22Rv1 (cell line): ENCODE data around the gene MSI2.

Experiments
- H3K27ac ChIP-seq: fragments of 450-650 bp; 2 replicates; pipeline ENCODE4 v1.5.1; 2017
- ZFX ChIP-seq: fragments of 450-650 bp; IDR thresholded peaks from 2 replicates; pipeline ENCODE4 v1.6.1; 2017; ENCODE audit warnings: antibody characterized with exemption, borderline replicate concordance
- TF ChIP-seq, protein P1 (sequence below): fragments of 450-650 bp; IDR thresholded peaks from 2 replicates; pipeline ENCODE4 v1.5.1; 2017; ENCODE audit warnings: mild to moderate bottlenecking

The MSI2 gene

DNA sequence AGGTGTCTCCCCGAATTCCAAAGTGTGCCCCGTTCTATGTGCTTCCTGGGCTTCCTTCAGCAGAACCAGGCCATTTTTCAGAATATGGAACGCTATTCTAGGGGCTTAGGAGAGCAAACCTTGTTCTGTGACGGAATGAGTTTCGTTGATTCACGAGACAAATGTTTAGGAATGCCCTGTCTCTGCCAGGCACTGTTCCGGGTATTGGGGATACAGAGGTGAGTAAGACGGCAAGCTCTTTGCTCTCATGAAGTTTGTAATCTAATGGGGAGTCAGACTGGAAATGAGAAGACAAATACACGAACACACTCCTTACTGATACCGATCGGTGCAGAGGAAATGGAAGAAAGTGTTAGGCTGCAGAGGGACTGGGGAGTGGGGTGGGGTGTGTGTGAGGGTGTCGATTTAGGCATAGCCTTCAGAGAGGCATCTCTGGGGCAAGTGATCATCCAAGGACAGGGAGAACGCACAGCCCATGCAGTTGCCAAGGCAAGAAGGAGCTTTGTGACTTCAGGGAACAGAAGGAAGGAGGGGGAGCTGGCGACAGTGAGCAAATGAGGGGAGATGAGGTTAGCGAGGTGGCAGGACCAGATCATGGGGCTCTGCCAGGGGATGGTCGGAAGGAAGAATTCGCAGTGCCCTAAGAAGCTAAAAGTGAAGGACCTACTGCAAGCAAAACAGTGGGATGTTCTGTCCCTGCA, 189.6 kb downstream of the MSI2 start:
- no peak overlapping the region for H3K27ac ChIP-seq
- TF ChIP-seq, protein P1, sequence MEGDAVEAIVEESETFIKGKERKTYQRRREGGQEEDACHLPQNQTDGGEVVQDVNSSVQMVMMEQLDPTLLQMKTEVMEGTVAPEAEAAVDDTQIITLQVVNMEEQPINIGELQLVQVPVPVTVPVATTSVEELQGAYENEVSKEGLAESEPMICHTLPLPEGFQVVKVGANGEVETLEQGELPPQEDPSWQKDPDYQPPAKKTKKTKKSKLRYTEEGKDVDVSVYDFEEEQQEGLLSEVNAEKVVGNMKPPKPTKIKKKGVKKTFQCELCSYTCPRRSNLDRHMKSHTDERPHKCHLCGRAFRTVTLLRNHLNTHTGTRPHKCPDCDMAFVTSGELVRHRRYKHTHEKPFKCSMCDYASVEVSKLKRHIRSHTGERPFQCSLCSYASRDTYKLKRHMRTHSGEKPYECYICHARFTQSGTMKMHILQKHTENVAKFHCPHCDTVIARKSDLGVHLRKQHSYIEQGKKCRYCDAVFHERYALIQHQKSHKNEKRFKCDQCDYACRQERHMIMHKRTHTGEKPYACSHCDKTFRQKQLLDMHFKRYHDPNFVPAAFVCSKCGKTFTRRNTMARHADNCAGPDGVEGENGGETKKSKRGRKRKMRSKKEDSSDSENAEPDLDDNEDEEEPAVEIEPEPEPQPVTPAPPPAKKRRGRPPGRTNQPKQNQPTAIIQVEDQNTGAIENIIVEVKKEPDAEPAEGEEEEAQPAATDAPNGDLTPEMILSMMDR: no peak
- TF ChIP-seq ZFX: no peak

DNA sequence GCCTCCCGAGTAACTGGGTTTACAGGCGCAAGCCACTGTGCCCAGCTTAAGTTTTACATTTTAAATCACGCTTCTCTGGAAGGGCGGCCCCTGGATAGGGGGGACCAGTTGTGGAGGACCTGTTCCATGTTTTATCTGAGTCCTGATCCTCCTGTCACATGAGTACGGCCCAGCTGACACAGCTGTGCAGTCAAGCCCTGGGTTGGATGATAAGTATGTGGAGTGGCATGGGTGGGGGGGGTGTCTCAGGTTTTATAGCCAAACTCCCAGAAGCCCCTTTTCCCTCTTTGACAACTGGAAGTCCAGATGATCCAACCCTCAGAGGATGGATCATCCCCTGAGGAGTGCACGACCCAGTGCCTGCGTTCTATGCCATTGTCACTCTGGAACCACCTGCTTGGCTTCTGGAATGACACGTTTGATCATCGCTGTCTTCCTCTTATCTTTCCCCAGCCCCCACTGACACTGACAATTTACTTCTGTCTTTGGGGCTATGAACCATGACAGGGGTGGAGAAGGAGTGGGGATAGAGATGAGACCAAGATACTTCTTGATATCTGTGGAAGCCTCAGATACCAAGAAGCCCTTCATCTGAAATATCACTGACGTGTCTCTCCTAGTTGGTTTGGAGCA, 191.2 kb downstream of the MSI2 start:
- H3K27ac ChIP-seq: no peak overlapping the region
- TF ChIP-seq ZFX: no peak
- TF ChIP-seq, protein P1: no peak

DNA sequence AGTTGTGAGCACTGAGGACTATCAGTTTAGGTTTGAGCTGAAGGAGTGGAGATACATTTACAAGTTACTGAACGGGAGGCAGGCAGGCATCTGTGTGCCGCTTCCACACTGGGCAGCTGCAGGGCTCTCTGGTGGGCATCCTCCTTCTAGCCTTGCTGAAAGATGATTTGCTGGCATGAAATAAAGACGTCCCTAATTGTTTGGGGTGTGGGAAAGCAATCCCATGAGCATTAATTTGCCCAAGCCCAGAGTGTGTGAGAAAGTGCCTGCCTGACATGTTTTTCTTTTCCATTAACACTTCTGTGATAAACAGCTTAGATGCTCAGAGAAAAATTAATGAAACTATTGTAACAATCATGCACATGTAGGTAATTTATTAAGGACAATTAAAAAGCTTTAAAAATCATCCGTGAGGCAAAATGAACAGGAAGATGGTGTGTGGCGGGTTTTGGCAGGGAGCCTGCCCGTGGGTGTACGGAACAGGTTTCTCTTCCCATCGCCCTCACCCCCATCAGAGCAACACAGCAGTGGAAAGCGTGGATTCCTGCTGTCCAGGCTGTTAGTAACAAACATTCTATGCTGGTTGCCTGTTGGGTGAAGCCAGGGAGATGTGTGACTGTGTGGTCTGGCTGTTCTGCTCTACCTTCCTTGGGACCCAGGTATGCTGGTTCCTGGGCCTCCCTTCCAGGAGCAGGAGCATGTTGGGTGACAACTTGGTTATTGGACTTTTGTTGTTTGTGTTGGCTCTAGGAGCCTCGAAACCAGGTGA, 191.9 kb downstream of the MSI2 start:
- H3K27ac ChIP-seq: no peak overlapping the region
- TF ChIP-seq, protein P1: no peak
- no peak for TF ChIP-seq ZFX

- no peak for TF ChIP-seq ZFX
- TF ChIP-seq, protein P1: no peak
- H3K27ac ChIP-seq: no peak overlapping the region
Measured at GRCh38 chr17:57448759-57449283, 192.5 kb downstream of the MSI2 start.

DNA sequence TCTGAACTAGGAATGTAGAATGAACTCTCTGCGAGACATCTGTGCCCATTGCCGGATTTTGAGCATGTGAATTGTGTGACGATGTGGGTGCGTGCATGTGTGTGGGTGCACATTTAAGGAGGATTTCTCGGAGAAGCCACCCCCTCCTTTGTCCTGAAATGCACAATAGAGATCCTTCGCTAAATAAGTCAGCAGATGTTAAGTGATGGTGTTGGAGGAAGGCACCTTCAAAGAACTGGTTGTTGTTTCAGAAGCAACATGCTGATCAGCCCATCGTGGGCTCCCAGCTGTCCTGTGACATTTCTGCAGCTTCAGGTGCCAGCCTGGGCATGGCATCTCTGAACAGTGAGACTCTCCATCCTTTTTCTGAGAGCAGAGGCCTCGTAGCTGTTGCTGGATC, 194.9 kb downstream of the MSI2 start:
- H3K27ac ChIP-seq: no peak overlapping the region
- TF ChIP-seq, protein P1: no peak
- TF ChIP-seq ZFX: no peak

DNA sequence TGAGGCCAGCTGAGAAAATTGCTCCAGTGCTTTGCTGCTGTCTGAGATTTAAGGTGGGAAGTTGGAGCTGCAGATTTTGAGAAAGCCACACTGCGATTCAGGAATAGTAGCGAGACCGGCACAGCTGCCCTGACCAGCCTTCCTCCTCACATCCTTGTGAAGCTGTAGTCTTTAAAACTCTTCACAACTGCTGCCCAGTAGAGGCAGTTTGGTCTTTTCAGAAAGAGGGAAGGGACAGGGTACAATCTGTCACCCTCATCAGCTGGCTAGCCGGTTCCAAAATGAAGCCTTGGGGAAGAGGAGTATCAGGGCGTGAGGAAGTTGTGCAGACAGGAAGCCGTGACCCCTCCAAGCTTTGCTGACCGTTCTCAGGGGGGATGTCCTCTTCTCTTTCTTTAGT, 195.3 kb downstream of the MSI2 start:
- H3K27ac ChIP-seq: no peak overlapping the region
- TF ChIP-seq, protein P1: no peak
- no peak for TF ChIP-seq ZFX
